ENCODE results near the gene NACC1. TPM values are rescaled to one million over a fixed set of nuclear protein-coding genes. Genes with fewer than 3 reads are reported as not detected.

The NACC1 gene
- total and polyA plus RNA-seq, 2 experiments from 2014 or later, result 11.1 to 35.0 TPM

DNA sequence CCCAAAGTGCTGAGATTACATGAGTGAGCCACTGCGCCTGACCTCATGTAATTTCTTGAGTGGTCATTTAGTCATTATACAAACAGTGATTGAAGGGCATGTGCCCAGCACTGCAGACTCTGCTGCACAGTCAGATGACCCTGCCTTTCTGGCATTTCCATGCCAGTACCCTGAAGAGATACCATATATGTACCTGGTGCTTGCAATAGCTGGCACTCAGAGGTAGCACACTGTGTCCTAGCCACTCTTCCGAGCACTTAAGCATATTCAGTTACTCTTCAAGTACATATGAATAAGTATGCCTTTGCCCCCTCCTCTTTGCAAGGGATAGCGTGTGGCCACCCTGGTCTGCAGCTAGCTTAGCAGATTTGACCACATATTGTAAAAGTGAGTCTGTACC lies 16.6 kb downstream of the NACC1 start:
- TF ChIP-seq EZH2phosphoT487 (IDR thresholded peaks at IDR 0.05; ENCODE audit: low read depth, severe bottlenecking, unreplicated experiment), result no peak
- TF ChIP-seq EZH2 (IDR thresholded peaks at IDR 0.05; ENCODE audit: borderline replicate concordance), result no peak
- TF ChIP-seq, protein P1, sequence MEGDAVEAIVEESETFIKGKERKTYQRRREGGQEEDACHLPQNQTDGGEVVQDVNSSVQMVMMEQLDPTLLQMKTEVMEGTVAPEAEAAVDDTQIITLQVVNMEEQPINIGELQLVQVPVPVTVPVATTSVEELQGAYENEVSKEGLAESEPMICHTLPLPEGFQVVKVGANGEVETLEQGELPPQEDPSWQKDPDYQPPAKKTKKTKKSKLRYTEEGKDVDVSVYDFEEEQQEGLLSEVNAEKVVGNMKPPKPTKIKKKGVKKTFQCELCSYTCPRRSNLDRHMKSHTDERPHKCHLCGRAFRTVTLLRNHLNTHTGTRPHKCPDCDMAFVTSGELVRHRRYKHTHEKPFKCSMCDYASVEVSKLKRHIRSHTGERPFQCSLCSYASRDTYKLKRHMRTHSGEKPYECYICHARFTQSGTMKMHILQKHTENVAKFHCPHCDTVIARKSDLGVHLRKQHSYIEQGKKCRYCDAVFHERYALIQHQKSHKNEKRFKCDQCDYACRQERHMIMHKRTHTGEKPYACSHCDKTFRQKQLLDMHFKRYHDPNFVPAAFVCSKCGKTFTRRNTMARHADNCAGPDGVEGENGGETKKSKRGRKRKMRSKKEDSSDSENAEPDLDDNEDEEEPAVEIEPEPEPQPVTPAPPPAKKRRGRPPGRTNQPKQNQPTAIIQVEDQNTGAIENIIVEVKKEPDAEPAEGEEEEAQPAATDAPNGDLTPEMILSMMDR (IDR thresholded peaks at IDR 0.05; ENCODE audit: poor library complexity), result no peak
- Histone ChIP-seq H2AFZ (no peak overlapping the region), H3K9me3 (ENCODE audit: low read depth) (no peaks in the 10 kb centered on the region), H3K4me3 (no peak overlapping the region), H3K36me3 (replicated peaks; ENCODE audit: insufficient read depth, low read depth) (no peaks in the 10 kb centered on the region), H3K27me3 (no peaks in the 10 kb centered on the region), H3K79me2 (peaks cover 49% of the 10 kb centered on the region), H4K20me1 (ENCODE audit: insufficient read depth, poor library complexity, severe bottlenecking) (peaks cover 16% of the 10 kb centered on the region), H3K9me2 (replicated peaks; ENCODE audit: insufficient read depth) (no peaks in the 10 kb centered on the region), H3K4me2 (no peak overlapping the region), H3K27ac (no peak overlapping the region), H3K4me1 (ENCODE audit: insufficient read depth) (no peaks in the 10 kb centered on the region)
- DNase-seq (ENCODE audit: low spot score), result no peak
- WGBS (ENCODE audit: low lambda C conversion rate, missing lambda C conversion rate), result 93% methylated on average over 3 of the region's 3 CpGs

DNA sequence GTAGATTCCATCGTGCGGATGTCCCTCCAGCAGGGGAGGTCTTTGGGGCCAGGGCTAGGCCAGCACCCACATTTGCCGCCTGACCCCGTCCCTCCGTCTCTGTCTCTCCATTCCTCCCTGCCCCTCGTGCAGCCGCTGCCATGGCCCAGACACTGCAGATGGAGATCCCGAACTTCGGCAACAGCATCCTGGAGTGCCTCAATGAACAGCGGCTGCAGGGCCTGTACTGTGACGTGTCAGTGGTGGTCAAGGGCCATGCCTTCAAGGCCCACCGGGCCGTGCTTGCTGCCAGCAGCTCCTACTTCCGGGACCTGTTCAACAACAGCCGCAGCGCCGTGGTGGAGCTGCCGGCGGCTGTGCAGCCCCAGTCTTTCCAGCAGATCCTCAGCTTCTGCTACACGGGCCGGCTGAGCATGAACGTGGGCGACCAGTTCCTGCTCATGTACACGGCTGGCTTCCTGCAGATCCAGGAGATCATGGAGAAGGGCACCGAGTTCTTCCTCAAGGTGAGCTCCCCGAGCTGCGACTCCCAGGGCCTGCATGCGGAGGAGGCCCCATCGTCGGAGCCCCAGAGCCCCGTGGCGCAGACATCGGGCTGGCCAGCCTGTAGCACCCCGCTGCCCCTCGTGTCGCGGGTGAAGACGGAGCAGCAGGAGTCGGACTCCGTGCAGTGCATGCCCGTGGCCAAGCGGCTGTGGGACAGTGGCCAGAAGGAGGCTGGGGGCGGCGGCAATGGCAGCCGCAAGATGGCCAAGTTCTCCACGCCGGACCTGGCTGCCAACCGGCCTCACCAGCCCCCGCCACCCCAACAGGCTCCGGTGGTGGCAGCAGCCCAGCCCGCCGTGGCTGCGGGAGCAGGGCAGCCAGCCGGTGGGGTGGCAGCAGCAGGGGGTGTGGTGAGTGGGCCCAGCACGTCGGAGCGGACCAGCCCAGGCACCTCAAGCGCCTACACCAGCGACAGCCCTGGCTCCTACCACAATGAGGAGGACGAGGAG lies 17.3 kb downstream of the NACC1 start:
- no peaks in the 10 kb centered on the region for H3K36me3 ChIP-seq (replicated peaks; ENCODE audit: insufficient read depth, low read depth)
- no peak overlapping the region for H3K4me2 ChIP-seq
- no peaks in the 10 kb centered on the region for H3K9me2 ChIP-seq (replicated peaks; ENCODE audit: insufficient read depth)
- no peak overlapping the region for H3K27ac ChIP-seq
- no peak overlapping the region for H2AFZ ChIP-seq
- WGBS (ENCODE audit: low lambda C conversion rate, missing lambda C conversion rate), result 97% methylated on average over 52 of the region's 60 CpGs
- H3K4me3 ChIP-seq, result no peak overlapping the region
- H3K9me3 ChIP-seq (ENCODE audit: low read depth), result no peaks in the 10 kb centered on the region
- no peaks in the 10 kb centered on the region for H3K4me1 ChIP-seq (ENCODE audit: insufficient read depth)
- DNase-seq (ENCODE audit: low spot score), result no peak
- H3K27me3 ChIP-seq, result no peaks in the 10 kb centered on the region
- peaks cover 11% of the 10 kb centered on the region for H4K20me1 ChIP-seq (ENCODE audit: insufficient read depth, poor library complexity, severe bottlenecking)
- TF ChIP-seq EZH2phosphoT487 (IDR thresholded peaks at IDR 0.05; ENCODE audit: low read depth, severe bottlenecking, unreplicated experiment), result no peak
- TF ChIP-seq, protein P1 (IDR thresholded peaks at IDR 0.05; ENCODE audit: poor library complexity), result no peak
- no peak for TF ChIP-seq EZH2 (IDR thresholded peaks at IDR 0.05; ENCODE audit: borderline replicate concordance)
- peaks cover 42% of the 10 kb centered on the region for H3K79me2 ChIP-seq

DNA sequence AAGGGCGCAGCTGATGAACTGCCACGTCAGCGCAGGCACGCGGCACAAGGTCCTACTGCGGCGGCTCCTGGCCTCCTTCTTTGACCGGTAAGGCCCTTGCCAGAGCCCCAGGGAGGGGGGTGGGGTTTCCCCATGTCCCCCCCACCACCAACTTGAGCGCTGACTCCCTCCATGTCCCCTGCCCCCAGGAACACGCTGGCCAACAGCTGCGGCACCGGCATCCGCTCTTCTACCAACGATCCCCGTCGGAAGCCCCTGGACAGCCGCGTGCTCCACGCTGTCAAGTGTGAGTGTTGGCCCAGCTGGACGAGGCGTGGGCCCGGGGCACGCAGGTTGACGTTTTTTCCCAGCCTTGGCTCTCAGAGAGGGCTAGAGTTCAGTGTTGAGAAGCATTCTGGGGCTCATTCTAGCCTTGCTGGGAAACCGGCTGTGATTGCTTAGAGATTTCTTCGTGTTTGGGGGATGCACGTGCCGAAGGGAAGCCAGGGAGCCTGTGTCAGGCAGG lies 19.3 kb downstream of the NACC1 start:
- H3K27ac ChIP-seq, result no peak overlapping the region
- TF ChIP-seq EZH2phosphoT487 (IDR thresholded peaks at IDR 0.05; ENCODE audit: low read depth, severe bottlenecking, unreplicated experiment), result no peak
- no peaks in the 10 kb centered on the region for H3K36me3 ChIP-seq (replicated peaks; ENCODE audit: insufficient read depth, low read depth)
- peaks cover 3% of the 10 kb centered on the region for H4K20me1 ChIP-seq (ENCODE audit: insufficient read depth, poor library complexity, severe bottlenecking)
- no peaks in the 10 kb centered on the region for H3K9me2 ChIP-seq (replicated peaks; ENCODE audit: insufficient read depth)
- peaks cover 23% of the 10 kb centered on the region for H3K79me2 ChIP-seq
- no peak overlapping the region for H3K4me2 ChIP-seq
- 98% methylated on average over 21 of the region's 28 CpGs for WGBS (ENCODE audit: low lambda C conversion rate, missing lambda C conversion rate)
- no peak for DNase-seq (ENCODE audit: low spot score)
- H2AFZ ChIP-seq, result no peak overlapping the region
- no peaks in the 10 kb centered on the region for H3K4me1 ChIP-seq (ENCODE audit: insufficient read depth)
- no peaks in the 10 kb centered on the region for H3K27me3 ChIP-seq
- H3K4me3 ChIP-seq, result no peak overlapping the region
- H3K9me3 ChIP-seq (ENCODE audit: low read depth), result no peaks in the 10 kb centered on the region

All from hepatocyte (in vitro differentiated cells).